Fibroblast of skin of scalp (primary cell): ENCODE measurements around the gene ZSWIM4.

Experiments
- DNase-seq: peaks from one replicate; pipeline ENCODE4 v3.0.0-alpha.2; 2013

The ZSWIM4 gene

DNA sequence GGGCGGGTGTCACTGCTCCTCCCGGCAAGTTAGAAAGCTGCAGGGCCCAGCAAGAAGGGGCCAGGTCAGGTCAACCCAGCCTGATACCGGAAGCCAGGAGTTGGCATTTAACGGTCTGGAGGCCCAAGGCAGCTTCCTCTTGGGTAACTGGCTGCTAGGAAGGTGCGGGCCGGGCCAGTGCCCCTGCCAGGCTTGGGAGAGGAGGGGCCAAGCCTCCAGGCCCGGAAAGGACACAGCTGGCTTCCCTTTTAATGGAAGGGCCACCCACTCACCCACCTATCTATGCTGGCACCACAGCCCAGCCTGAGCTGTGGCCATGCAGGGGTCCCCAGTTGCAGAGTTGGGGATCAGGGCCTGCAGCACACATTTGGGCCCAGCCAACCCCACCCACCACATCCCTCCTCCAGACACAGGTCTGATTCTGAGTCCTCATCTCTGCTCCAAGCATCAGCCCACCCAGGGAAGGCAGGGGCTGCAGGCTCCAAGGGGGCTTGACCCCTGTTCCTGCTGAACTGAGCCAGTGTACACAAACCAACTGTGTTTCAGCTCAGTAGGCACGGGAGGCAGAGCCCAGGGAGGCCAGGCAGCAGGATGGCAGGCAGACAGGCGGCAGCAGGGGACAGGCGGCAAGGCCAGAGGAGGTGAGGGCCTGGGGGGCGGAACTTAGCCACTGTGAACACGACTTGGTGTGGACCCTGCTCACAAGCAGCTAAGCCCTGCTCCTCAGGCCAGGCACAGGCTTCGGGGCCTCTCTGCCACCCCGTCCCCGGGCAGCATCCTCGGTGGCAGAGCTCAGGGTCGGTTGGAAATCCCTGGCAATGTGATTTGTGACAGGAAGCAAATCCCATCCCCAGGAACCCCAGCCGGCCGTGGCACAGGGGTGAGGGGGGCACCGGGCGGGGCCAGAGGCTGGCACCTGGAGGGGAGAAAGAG, 40.8 kb downstream of the ZSWIM4 start:
- DNase-seq = no peak

DNA sequence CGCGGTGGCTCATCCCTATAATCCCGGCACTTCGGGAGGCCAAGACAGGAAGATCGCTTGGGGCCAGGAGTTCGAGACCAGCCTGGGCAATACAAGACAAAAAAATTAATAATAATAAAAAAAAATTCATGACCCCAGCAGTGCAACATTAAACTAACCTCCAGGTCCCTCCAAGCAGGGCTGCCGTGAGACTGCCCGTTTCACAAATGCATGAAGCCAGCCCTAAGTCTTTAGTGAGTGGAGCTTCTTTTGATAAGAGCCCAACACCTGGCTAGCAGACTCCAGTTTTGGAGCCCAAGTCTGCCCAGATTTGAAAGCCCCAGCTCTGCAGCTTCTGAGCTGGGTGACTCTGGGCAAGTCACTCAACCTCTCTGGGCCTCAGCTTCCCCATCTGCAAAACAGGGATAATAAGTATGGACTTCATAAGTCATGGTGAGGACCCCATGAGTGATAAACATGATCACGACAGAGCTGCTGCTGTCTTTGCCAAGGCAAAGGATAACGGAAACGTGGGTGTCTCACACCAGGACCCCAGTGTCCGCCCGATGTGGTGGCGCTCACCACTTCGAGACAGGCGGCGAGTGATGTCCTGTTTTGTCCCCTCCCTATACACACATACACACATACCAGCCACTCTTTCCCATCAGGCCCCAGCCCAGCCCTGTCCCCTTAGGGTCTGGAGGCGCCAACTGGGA, 43.3 kb downstream of the ZSWIM4 start:
- DNase-seq = no peak

DNA sequence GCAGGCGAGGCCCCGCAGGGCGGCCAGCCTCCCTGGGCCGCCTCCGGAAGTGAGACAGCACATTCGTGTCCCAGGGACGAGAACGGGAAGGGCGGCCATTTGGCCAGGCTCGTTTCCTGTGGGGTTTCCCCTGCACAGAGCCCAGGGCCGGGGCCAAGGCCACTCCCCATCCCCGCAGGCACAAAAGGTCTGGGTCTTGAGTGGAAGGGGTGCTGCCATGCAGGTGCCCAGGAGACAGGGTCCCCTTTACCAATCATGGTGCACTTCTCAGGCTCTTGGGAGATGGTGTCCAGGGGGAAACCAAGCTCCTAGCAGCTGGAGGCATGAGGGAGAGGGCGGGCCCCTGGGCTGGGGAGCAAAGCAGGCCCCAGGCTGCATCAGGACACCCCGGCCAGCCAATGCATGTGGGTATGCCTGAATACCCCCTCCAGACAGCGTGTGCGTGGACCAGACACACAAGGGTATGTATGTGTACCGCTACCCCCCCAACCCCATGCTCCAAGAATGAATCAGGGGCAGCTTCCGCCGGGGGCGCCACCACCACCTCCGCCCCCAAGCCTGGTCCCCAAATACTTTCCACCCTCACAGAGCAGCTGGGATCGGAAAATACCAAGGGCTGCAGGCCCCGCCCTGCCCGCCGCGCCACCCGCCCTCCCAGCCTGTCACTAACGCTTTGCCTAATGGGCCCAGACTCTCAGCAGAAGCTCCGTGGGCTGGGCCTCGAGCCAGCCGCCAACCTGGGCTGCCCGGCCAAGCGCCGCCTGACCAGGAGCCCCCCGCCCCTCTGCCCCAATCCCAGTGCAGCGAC, 44.1 kb downstream of the ZSWIM4 start:
- DNase-seq = peak; percentile 85

DNA sequence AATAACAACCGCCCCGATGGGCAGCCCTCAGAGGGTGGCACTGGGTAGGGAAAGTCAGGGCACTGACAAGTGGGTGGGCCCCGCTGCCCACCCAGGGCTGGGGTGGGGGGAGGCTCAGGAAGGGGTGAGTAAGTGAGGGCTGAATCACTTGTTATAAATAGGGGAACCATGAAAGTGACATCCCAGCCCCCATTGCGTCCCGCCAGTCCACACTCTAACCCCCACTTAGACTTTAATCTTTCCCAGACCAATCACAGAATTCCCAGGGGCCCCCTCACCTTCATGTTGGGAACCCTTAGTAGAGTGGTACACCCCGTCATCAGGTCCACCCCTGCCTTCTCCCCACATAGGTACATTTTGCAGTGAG, 44.7 kb downstream of the ZSWIM4 start:
- DNase-seq = no peak

DNA sequence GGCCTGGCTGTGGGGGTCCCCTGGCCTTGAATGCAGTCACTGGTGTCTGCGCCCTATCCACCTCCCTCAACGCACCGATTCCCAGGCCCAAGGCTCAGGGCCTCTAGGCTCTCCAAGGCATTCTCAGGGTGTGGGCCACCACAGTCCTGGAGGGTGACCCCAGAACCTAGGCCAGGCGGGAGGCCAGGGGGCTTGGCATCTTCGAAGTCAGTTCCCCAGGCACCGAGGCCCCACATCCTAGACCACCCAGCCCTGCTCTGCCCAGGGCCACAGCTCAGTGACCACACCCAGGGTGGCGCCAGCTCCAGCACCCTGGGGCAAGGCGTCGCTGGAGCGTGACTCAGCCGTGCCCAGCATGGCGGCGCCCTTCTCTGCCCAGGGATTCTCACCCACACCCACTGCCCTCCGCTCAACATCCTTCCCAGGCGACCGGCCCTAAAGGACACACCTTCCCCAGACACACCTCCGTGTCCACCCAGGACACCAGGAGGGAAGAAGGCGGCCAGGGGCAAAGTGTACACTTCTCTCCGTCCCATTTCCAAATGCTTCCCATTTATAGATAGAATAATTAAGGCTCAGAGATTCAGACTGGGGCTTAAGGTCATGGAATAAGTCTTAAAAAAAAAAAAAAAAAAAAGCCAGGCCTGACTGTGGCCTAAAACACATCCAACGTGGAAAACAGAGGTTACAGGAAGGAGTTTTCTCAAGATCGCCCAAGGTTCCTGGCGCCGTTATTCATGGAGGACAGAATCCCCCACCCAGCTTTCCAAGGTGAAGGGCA, 45.3 kb downstream of the ZSWIM4 start:
- DNase-seq = peak; percentile 64

DNA sequence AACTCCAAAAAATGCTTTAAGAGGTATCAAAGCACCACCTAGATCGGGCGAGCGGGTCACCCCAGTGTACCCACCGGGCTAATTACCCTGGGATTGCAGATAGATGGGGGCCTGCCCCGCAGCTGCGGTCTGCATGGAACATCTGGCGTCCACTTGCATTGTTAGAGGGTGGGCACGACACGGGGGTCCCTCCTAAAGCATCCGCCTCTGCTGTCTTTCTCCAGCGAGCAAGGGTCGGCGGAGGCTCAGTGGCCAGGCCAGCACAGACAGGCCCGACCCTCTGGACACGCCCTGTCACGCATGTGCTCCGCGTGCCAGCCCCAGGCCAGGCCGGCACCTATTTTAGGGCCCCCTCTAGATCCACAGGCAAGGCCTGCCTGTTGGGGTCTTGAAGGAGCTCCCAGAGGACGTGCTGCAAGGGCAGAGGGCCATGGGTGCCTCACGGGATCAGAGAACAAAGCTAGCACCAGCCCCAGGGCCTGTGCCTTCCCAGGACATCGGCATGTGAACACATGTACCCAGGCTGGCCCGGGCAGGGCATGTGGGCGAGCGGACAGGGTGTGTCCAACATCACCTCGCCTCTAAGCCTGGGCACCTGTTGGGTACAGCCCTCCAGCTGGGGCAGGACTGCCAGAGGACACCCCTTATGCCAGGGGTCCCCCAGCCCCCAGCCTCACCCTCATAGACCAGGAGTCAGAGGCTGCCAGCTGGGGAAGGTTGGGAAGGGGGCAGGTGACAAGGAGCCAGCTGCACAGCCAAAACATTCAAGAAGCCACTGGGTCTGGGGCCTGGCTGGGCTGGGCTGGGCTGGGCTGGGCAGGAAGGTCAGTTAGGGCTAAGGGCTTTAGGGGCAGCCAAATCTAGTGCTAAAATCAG, 46.1 kb downstream of the ZSWIM4 start:
- DNase-seq = no peak

DNA sequence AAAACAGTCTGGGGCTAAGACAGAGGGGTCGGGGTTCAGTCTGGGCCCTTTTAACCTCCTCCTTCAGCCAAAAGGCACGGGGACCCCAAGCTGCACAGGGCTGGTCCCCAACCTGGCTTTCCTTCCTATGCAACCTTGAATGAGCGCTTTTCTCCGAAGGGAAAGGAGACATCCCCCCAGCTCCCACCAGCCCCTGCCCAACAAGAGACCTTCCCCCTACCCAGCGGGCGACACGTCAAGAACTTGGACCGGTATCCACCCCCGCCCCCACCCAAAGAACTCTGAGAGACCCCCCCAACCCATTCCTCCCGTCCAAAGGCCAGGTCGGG, 46.7 kb downstream of the ZSWIM4 start:
- no peak for DNase-seq

DNA sequence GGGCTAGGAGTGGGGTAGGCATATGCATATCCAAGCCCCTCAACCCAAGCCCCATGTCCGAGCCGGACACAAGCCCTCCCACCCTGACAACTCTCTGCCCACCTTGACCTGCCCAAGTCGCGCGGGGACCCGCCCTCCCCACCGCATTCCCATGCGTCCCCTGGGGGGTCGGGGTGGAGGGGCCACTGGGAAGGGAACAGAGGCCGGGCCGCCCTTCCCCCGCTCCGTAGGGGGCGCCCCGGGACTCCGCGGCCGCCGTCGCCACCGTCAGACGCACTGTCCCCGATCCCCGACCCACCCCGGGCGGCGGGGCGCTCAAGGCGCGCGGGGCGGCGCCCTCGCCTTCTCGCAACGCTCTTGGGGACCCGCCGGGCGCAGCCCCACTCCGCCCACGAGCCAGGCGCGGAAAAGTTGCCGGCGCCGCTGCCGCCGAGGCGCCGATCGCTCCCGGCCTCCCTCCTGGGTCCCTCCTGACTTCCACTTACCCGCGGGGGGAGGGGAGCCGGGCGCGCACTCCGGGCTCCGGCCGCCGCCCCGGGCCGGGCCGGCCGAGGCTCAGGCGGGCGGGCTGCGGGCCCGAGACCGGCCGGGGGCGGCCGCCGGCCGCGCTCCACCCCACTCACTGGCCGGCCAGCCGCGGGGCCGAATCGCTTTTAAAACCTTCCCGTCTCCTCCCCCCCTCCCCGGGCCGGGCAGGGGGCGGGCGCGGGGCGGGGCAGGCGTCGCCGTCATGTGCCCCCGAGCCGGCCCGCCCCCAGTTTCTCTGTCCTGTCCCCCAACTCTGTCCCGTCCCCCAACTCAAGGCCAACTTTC, 47.3 kb downstream of the ZSWIM4 start:
- DNase-seq = peak; percentile 88

DNA sequence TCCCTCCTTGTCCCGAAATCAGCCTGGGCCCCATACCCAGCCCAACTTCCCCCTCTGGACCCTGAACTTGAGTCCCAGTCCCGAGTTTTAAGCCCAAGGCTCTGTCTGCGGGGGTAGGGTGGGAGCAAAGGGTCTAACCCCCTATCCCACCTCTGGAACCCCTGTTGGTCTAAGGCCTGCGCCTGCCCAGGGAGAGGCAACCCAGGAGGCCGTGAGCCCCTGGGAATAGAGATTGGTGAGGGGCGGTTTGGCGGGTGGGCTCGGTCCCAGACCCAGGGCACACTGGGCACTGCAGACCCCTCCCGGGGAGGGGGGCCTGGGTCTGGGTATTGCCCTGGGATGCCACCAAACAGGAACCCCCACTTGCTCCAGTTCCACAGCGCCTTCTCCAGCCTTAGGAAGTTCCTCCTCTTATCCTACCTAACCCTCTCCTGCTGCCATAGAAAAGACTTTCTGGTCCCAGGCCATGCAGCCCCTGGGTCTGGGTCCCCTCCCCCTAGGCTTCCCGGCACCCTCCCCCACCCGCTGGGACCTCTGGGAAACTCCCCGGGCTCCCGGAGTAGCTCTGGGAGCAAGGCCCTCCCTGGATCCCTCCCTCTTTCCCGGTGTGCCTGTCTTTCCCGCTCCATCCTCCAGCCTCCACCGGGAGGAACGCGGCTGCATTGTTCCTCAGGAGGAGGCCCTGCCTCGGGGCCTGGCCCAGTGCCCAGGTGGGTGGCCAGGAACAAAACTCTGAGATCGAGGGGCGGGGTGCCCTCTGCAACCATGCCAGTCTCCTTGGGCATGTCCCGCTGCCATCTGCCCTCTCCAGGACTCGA, 48.1 kb downstream of the ZSWIM4 start:
- DNase-seq = peak; percentile 84

DNA sequence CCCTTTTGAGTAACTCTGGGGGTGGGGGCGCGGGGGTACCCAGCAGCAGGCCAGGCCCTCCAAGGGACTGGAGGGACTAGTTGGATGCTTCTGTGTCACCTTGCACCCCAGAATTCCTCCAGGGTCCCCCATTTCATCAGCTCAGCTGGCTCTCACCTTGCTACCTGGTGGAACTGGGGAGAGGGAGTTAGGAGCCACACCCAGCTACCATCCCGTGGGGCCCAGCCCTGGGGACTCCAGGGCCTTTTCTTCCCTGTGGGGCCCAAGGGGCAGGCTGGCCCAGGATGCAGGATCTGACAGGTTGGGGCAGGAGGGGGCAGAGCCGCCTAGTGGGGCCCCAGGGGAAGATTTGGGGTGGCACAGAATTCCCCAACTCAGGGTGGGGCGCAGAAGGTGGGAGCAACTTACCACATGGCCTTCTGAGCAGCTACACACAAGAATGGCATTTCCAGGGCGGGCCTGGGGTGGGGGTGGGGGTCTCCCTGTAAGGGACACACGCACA, 48.9 kb downstream of the ZSWIM4 start:
- DNase-seq = no peak

DNA sequence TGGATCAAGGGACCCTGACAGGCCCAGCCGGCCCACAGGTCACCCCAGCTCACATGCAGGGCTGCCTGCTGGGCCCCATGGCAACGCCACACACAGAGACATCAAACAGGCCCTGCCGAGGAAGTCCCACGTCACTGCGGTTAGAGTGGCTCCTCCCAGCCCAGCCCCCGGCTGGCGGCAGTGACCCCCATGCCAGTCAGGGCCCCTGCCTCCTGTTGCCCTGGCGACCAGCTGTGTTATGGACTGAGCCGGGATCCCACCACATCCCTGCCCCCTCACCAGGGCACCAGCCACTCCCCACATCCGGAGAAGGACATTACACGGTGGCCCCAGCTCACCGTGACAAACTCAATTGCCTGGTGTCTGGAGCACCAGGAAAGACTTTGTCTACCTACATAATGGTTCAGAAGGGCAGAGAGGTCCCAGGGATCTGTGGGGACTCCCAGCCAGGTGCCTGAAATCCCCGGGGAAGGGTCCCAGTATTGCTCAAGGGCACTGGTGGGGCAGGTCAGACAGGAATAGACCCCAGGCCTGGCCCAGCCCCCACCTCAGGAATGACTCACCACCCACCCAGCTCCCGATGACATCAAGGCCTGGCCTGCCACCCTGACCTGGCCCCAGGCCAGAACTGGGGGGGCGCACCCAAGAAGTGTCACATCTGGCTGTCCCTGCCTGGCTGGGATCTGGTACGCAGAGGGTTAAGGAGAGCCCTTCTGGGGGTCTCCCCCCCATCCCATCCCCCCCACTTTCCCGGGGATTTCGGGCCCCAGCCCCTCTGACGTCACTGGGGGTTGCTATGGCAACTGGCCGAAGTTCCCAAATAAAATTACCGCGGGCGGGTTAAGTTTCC, 51.5 kb downstream of the ZSWIM4 start:
- peak; percentile 94 for DNase-seq

DNA sequence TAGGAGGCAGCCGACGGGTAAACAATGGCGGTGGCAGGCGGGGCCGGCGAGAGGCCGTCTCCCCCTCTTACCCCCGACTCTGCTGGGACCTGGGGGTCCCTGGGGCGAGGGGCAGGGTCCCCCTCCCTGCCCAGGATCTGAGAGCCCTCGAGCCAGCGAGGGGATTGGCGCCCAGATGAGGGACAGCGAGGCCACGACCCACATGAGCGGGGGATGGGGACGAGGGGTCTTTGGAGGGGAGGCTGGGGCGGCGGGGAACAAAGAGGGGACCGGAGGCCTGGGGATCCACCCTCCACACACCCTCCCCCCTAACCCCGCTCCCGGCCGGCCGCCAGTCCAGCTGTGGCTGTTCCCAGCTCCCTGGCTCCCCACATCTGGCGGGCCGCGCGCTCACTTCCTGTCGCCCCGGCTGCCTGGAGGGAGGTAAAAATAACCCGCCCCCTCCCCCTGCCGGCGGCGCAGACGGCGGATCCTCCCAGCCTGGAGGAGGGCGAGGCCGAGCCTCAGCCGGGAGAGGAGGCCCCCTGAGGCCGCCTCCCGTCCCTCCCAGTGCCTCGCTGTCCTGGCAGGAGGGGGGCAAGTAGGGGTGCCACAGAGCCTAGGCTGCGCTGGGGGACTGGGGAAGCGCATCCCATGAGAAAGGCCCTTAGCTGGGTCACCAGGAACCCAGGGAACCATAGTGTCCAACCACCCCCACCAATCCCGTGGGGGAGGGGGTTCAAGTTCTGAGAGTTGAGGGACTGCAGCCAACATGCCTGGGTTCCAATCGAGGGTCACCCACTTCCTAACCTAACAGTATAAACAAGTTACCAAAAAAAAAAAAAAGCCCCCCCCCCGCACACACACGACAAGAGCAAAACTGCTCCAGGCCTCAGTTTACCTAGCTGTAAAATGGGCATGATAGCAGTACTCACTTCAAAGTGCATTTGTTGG, 52.4 kb downstream of the ZSWIM4 start:
- peak; percentile 97 for DNase-seq

DNA sequence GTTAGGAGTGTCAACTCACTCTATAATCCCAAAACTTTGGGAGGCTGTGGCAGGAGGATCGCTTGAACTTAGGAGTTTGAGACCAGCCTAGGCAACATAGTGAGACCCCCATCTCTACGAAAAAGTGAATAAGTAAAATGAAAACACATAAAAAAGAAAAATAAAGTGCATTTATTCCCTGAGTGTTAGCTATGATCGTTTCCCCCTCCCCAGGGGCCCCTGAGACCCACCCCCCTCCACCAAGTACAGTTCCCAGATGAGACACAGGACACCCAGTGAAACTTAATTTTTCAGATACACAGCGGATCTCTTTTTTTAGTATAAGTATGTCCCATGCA, 53.1 kb downstream of the ZSWIM4 start:
- DNase-seq = no peak

DNA sequence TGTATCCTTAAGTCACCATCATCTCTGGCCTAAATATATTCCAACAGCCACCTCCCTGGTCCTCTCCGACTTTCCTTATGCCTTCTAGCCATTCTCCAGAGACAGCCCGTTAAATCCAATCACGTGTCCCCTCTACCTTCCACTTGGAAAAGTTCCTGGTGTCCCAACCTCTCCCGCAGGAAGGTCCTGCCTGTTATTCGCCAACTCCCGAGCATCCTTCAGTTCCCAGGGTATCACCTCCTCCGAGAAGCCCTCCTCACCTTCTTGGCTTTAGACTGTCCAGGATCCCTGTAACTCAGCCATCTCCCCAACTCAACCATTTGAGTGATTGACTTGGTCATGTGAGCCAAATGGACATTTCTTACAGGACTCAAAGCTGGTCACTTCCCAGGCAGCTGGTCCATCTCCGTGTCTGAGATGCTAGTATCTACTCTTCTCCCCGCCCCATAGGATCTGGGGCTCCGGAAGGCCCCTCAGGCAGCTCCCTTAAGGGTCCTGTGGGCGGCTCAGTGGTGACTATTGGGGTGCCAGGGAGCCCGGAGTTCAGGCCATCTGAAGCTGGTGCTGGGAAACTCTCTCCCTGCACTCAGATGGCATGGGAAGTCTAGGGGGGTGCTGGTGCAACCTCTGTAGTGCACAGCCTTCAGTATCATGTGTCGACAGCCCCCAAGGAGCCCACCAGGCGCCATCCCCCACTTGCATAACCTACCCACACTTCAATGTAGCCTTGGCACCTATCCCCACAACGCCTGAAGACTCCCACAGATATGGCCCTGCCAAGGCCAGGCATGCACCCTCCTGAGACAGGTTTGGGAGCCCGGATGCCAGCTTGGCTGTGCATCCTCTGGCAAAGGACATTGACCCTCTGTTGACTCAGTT, 53.8 kb downstream of the ZSWIM4 start:
- no peak for DNase-seq

DNA sequence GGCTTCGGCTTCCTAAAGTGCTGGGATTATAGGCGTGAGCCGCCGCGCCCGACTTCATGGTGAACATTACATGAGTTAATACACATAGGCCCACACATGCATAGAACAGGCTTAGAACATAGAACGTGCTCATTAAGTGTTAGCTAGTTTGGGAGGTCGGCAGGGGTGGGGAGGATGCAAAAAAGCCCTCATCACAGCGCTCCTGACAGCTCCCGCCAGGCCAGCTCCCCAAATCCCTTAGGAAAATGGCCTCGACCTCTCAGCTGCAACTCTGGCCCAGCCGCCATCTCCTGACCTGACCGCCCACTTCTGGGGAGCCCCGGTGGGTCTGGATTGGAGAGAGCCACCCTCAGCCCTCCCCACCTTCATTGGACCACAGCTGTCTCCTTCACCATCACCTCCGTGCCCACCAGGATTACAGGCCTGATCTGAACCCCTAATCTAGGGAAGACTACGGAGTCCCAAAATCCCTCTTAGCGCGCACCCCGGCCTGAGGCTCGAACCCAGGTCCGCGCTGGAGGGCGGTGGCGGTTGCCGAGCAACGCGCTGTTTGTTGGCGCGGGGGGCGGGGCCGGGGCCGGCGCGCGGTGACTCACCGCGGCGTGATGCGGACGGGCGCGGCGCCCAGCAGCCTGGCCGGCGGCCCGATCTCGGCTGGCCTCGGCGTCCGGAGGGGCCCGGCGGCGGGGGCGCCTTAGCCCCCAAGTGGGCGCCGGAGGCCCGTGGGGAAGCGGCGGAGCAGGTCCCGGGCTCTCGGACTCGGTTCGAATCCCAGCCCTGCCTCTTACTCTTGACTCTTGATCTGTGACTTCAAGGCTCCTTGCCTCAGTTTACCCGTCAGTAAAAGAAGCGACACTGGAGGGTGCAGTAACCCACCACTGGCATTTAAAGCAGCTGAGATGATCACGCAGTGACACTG, 55.0 kb downstream of the ZSWIM4 start:
- DNase-seq = peak; percentile 86
